Activated CD8-positive, alpha-beta memory T cell treated with anti-CD3 and anti-CD28 coated beads, Interleukin-2, amount 10 ng/mL, durations not matched to agents 7 days and 5 days (primary cell): ENCODE data around the gene CUTA. TPM values are rescaled to one million over a fixed set of nuclear protein-coding genes. Genes with fewer than 3 reads are reported as not detected.
"Not testable (repeated sequence)": the region's sequence is repeated elsewhere in the genome, so short reads cannot be mapped to it uniquely, and the experiment has no call there.

Source experiments
- ATAC-seq: fragments of 150-1000 bp; cut with Tn5 transposase; one replicate; pipeline ENCODE4 v1.10.0; 2021; ENCODE audit warnings: moderate library complexity
- CTCF ChIA-PET: fragments of 350-600 bp; sonication (Branson Sonifier 250); formaldehyde crosslinking; loops from one replicate; lab custom pipeline; 2021; ENCODE audit warnings: antibody characterized with exemption; lab: Charles Lee
- DNase-seq: peaks from one replicate; pipeline ENCODE4 v3.0.0-alpha.2; 2020
- H3K27ac Mint-ChIP-seq: one replicate; pipeline ENCODE4 v1.8.0; 2021; ENCODE audit warnings: mild to moderate bottlenecking, mixed read lengths
- H3K27me3 Mint-ChIP-seq: one replicate; pipeline ENCODE4 v1.8.0; 2021; ENCODE audit warnings: mixed read lengths
- H3K36me3 Mint-ChIP-seq: one replicate; pipeline ENCODE4 v1.8.0; 2021; ENCODE audit warnings: mild to moderate bottlenecking, mixed read lengths
- H3K4me1 Mint-ChIP-seq: one replicate; pipeline ENCODE4 v1.8.0; 2021; ENCODE audit warnings: mixed read lengths
- H3K4me3 Mint-ChIP-seq: one replicate; pipeline ENCODE4 v1.8.0; 2021; ENCODE audit warnings: mild to moderate bottlenecking, moderate library complexity, mixed read lengths
- H3K9me3 Mint-ChIP-seq: one replicate; pipeline ENCODE4 v1.8.0; 2022; ENCODE audit warnings: low read depth, mixed read lengths
- total RNA-seq, 2 experiments: library from RNA; stranded (reverse); gene quantifications; one replicate each; pipeline ENCODE4 v1.2.3, GENCODE V29; 2021

CUTA gene
- total RNA-seq, 2 experiments from 2014 or later = 196 to 197 TPM

GRCh38 chr6:33414592-33415271 lies 3.2 kb downstream of the CUTA start:
- ATAC-seq (no peak), DNase-seq (no peak)
- peaks cover 64% of the 10 kb centered on the region for H3K4me1 Mint-ChIP-seq
- no peak overlapping the region for H3K27ac Mint-ChIP-seq
- H3K9me3 Mint-ChIP-seq = no peaks in the 10 kb centered on the region
- no peak overlapping the region for H3K4me3 Mint-ChIP-seq
- no peaks in the 10 kb centered on the region for H3K27me3 Mint-ChIP-seq
- CTCF ChIA-PET = no interaction called here
- peaks cover 22% of the 10 kb centered on the region for H3K36me3 Mint-ChIP-seq

- Mint-ChIP-seq H3K4me1 (peaks cover 59% of the 10 kb centered on the region), H3K27me3 (no peaks in the 10 kb centered on the region), H3K27ac (peak overlapping the region; percentile 38), H3K9me3 (no peaks in the 10 kb centered on the region), H3K36me3 (peaks cover 28% of the 10 kb centered on the region), H3K4me3 (no peak overlapping the region)
- ATAC-seq (no peak), DNase-seq (no peak)
- CTCF ChIA-PET = no interaction called here
Observed at GRCh38 chr6:33413241-33414120, 4.4 kb downstream of the CUTA start.

GRCh38 chr6:33412140-33413009 lies 5.5 kb downstream of the CUTA start:
- DNase-seq (no peak), ATAC-seq (no peak)
- CTCF ChIA-PET = interaction anchor here (1.1 kb wide), 1 partner anchor 14 kb away, joined by 6 read pairs; no protein-coding TSS in a partner anchor
- Mint-ChIP-seq H3K4me1 (peaks cover 55% of the 10 kb centered on the region), H3K36me3 (peaks cover 35% of the 10 kb centered on the region), H3K27ac (no peak overlapping the region), H3K27me3 (no peaks in the 10 kb centered on the region), H3K9me3 (no peaks in the 10 kb centered on the region), H3K4me3 (peak overlapping the region; percentile 38)

GRCh38 chr6:33411632-33412005 lies 6.3 kb downstream of the CUTA start:
- peaks cover 52% of the 10 kb centered on the region for H3K4me1 Mint-ChIP-seq
- H3K27ac Mint-ChIP-seq = peak overlapping the region; percentile 74
- peaks cover 40% of the 10 kb centered on the region for H3K36me3 Mint-ChIP-seq
- H3K27me3 Mint-ChIP-seq = no peaks in the 10 kb centered on the region
- ATAC-seq = no peak
- H3K9me3 Mint-ChIP-seq = no peaks in the 10 kb centered on the region
- DNase-seq = no peak
- H3K4me3 Mint-ChIP-seq = peak overlapping the region; percentile 68
- CTCF ChIA-PET = interaction anchor here (1.1 kb wide), 1 partner anchor 15 kb away, joined by 6 read pairs; no protein-coding TSS in a partner anchor

GRCh38 chr6:33410711-33411631 lies 6.9 kb downstream of the CUTA start, which contains the start of gene PHF1:
Gene PHF1 (plus strand): TSS chr6:33411014. CDS start chr6:33412264, 1,250 bp downstream.
- peak; percentile 46 for ATAC-seq
- CTCF ChIA-PET = interaction anchor here (0.7 to 1.1 kb wide), 3 partner anchors 15 kb away, joined by 3 to 6 read pairs (median 5); no protein-coding TSS in a partner anchor
- Mint-ChIP-seq H3K36me3 (peaks cover 42% of the 10 kb centered on the region), H3K27ac (peak within 1 kb of the TSS; percentile 98), H3K9me3 (no peaks in the 10 kb centered on the region), H3K4me1 (peaks cover 46% of the 10 kb centered on the region), H3K27me3 (no peaks in the 10 kb centered on the region), H3K4me3 (peak within 1 kb of the TSS; percentile 88)
- DNase-seq = no peak

GRCh38 chr6:33410050-33410710 lies 7.7 kb downstream of the CUTA start:
- ATAC-seq (peak; percentile 91), DNase-seq (peak; percentile 98)
- Mint-ChIP-seq H3K9me3 (no peaks in the 10 kb centered on the region), H3K4me1 (peaks cover 45% of the 10 kb centered on the region), H3K4me3 (peak overlapping the region; percentile 88), H3K27ac (peak overlapping the region; percentile 98), H3K27me3 (no peaks in the 10 kb centered on the region), H3K36me3 (peaks cover 45% of the 10 kb centered on the region)
- CTCF ChIA-PET = interaction anchor here (0.6 to 1.0 kb wide), 6 partner anchors 14 to 161 kb away, joined by 3 to 5 read pairs (median 3); partner anchors contain the start of gene KIFC1

GRCh38 chr6:33407132-33407718 lies 10.7 kb downstream of the CUTA start:
- H3K4me3 Mint-ChIP-seq = no peak overlapping the region
- DNase-seq = no peak
- no peaks in the 10 kb centered on the region for H3K9me3 Mint-ChIP-seq
- H3K27ac Mint-ChIP-seq = no peak overlapping the region
- CTCF ChIA-PET = interaction anchor here (0.7 to 1.4 kb wide), 3 partner anchors 16 to 118 kb away, joined by 3 read pairs; partner anchors contain the start of genes PFDN6 and WDR46
- no peaks in the 10 kb centered on the region for H3K27me3 Mint-ChIP-seq
- H3K4me1 Mint-ChIP-seq = peaks cover 44% of the 10 kb centered on the region
- ATAC-seq = no peak
- peaks cover 61% of the 10 kb centered on the region for H3K36me3 Mint-ChIP-seq

GRCh38 chr6:33406126-33406525 lies 11.8 kb downstream of the CUTA start:
- Mint-ChIP-seq H3K4me3 (no peak overlapping the region), H3K4me1 (peaks cover 37% of the 10 kb centered on the region), H3K9me3 (no peaks in the 10 kb centered on the region), H3K36me3 (peaks cover 67% of the 10 kb centered on the region), H3K27ac (no peak overlapping the region), H3K27me3 (no peaks in the 10 kb centered on the region)
- CTCF ChIA-PET = no interaction called here
- DNase-seq (no peak), ATAC-seq (no peak)

- ATAC-seq (no peak), DNase-seq (peak; percentile 57)
- no peaks in the 10 kb centered on the region for H3K27me3 Mint-ChIP-seq
- CTCF ChIA-PET = interaction anchor here (0.7 kb wide), 1 partner anchor 10 kb away, joined by 3 read pairs; no protein-coding TSS in a partner anchor
- H3K27ac Mint-ChIP-seq = peak overlapping the region; percentile 46
- H3K36me3 Mint-ChIP-seq = peaks cover 71% of the 10 kb centered on the region
- peaks cover 37% of the 10 kb centered on the region for H3K4me1 Mint-ChIP-seq
- no peaks in the 10 kb centered on the region for H3K9me3 Mint-ChIP-seq
- H3K4me3 Mint-ChIP-seq = no peak overlapping the region
Observed at GRCh38 chr6:33405386-33405940, 12.4 kb downstream of the CUTA start.

- DNase-seq (no peak), ATAC-seq (no peak)
- Mint-ChIP-seq H3K9me3 (no peaks in the 10 kb centered on the region), H3K27me3 (no peaks in the 10 kb centered on the region), H3K36me3 (peaks cover 76% of the 10 kb centered on the region), H3K4me1 (peaks cover 38% of the 10 kb centered on the region), H3K4me3 (no peak overlapping the region), H3K27ac (no peak overlapping the region)
- CTCF ChIA-PET = no interaction called here
Observed at GRCh38 chr6:33404884-33405283, 13.0 kb downstream of the CUTA start.

- H3K9me3 Mint-ChIP-seq, H3K27me3 Mint-ChIP-seq, DNase-seq, ATAC-seq, H3K27ac Mint-ChIP-seq, H3K4me3 Mint-ChIP-seq, CTCF ChIA-PET: not testable (repeated sequence)
- Mint-ChIP-seq H3K36me3 (peaks cover 64% of the 10 kb centered on the region), H3K4me1 (peaks cover 37% of the 10 kb centered on the region)
Observed at GRCh38 chr6:33399881-33400280, 18.0 kb downstream of the CUTA start.
